ES-I3 (cell line): ENCODE results near the gene LRCH3.

Experiments used
- H3K36me3 ChIP-seq: 2 replicates; pipeline ENCODE4 v1.6.1; 2013; ENCODE audit warnings: mild to moderate bottlenecking, low read length, control low read depth, moderate library complexity; ENCODE audit not compliant: insufficient read depth
- H3K4me1 ChIP-seq: 2 replicates; pipeline ENCODE4 v1.6.1; 2013; ENCODE audit warnings: mild to moderate bottlenecking, control low read depth, low read length; ENCODE audit not compliant: insufficient read depth
- H3K9ac ChIP-seq: 2 replicates; pipeline ENCODE4 v1.6.1; 2013; ENCODE audit warnings: low read depth, mild to moderate bottlenecking, low read length, moderate library complexity
- H3K9me3 ChIP-seq: 2 replicates; pipeline ENCODE4 v1.6.1; 2013; ENCODE audit warnings: mild to moderate bottlenecking, low read length, moderate library complexity; ENCODE audit not compliant: control insufficient read depth, insufficient read depth

Gene LRCH3

DNA sequence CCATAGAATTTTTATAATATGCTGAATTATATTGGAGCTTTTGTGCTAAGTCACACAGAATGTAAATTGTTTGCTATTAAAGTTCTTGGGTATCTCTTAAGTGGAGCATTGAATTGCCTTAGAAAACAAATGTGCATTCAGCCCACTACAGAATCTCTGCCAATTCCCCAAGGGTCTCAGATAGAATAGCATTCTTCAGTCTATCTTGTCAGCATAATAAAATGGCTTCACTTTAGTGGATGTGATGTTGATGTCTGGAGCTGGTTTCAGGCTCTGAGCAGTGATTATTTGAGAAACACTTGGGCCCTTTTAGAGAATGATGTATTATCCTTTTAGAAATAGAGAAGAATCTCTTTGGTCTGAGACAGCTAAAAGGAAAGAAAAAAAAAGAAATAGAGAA lies 45.2 kb downstream of the LRCH3 start:
- Histone ChIP-seq H3K4me1 (no peaks in the 10 kb centered on the region), H3K9me3 (no peaks in the 10 kb centered on the region), H3K36me3 (peaks cover 24% of the 10 kb centered on the region), H3K9ac (no peak overlapping the region)

DNA sequence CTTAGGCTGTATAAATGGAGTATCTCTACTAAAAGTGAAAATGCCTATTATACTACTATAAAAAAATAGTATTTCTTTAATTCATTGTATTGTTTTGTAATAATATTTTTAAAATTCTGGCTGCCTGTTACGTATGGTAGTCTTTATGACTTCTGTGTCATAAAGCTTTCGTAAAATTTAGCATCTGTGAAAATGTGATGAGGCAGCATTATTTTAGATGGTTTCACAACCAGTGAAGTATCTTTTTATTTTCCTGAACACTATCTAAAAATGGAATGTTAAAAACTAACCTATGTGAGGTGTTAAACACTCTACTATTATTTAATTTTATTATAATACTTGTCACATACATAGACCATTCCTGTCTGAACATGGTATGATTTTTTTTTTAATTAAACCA lies 46.2 kb downstream of the LRCH3 start:
- H3K36me3 ChIP-seq: peaks cover 27% of the 10 kb centered on the region

GRCh38 chr3:197841789-197842188 lies 50.7 kb downstream of the LRCH3 start:
- Histone ChIP-seq H3K36me3 (peaks cover 30% of the 10 kb centered on the region), H3K9me3 (no peaks in the 10 kb centered on the region), H3K4me1 (no peaks in the 10 kb centered on the region), H3K9ac (no peak overlapping the region)

More for the DNA sequence above, 46.2 kb downstream of the LRCH3 start:
- Histone ChIP-seq H3K9me3 (no peaks in the 10 kb centered on the region), H3K4me1 (no peaks in the 10 kb centered on the region), H3K9ac (no peak overlapping the region)

GRCh38 chr3:197846491-197846890 lies 55.4 kb downstream of the LRCH3 start:
- Histone ChIP-seq H3K36me3 (peaks cover 23% of the 10 kb centered on the region), H3K4me1 (peaks cover 11% of the 10 kb centered on the region; the same call in 1 of the 2 replicates), H3K9ac (no peak overlapping the region), H3K9me3 (no peaks in the 10 kb centered on the region)

DNA sequence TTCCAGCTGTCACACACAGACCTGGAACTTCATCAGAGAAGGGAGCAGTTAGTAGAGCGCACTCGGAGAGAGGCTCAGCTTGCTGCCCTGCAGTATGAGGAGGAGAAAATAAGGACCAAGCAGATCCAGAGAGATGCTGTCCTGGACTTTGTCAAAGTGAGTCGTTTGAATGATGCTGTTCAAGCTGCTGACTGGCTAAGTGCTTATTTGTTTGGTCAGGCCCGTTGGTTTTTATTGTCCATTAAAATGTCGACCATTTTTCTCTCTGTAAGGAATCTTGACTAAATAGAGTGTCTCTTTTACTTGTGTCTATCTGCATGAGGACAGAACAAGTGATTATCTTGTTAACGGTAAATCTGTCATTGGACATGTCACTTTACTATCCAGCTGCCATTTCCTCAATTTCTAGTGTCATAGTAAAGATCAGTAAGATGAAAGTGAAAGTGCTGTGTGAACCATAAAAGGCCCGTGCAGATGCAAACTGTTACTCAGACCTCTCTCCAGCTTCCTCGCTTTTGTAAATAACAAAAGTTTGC lies 56.9 kb downstream of the LRCH3 start:
- peaks cover 11% of the 10 kb centered on the region; the same call in 1 of the 2 replicates for H3K4me1 ChIP-seq
- no peak overlapping the region for H3K9ac ChIP-seq
- H3K9me3 ChIP-seq: no peaks in the 10 kb centered on the region
- peaks cover 14% of the 10 kb centered on the region for H3K36me3 ChIP-seq

DNA sequence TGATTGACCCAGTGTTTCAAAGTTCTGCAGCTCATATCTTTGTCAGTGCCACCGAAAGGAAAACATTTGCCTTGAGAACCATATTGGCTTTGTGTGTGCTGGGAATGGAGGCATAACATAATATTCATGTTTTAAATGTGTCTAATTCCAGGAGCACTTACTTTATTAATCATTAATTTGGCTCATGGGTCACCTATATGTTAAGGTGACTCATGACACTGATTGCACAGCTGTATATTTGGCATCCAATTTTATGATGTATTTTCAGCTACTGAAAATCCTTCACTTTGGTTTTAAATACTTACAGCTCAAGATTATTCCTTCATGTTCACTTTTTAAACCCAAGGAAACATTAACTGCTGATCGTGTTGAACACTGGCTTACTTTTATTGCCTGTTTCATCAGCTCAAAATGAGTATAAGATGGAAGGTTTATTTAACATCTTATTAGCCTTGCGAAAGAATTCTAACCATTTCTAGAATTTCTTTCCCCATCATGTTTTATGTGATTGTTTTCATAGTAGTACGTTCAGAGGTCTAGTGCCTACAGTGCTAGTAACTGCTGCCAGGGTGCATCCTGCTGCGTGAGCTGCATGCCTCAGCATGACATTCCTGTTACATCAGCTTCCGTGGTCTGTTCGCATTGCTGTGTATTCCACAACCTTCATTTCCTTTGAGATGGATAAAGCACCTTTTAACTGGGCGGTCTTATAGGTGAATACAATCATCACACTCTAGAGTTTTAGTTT lies 63.7 kb downstream of the LRCH3 start:
- peak overlapping the region; percentile 26; the same call in 1 of the 2 replicates for H3K9ac ChIP-seq
- H3K4me1 ChIP-seq: peaks cover 53% of the 10 kb centered on the region
- peaks cover 13% of the 10 kb centered on the region for H3K36me3 ChIP-seq
- no peaks in the 10 kb centered on the region for H3K9me3 ChIP-seq

DNA sequence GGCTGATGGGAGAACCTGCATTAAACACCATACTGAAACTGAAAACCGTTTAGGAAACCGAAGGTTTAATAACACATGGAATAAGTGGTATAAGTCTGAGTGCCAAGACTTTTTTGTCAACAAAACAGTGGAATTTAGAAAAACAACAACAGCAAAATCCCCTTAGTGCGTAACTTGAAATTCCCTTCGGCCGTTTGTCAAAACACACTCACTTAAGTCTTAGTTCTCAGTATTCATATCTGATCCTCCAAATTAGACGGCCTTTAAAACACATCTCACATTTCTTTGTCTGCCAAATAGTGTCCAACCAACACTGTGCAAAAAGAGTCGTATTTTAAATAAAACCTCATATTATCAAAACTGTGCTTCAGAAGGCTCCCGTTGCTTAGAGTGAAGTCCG lies 64.5 kb downstream of the LRCH3 start:
- Histone ChIP-seq H3K4me1 (peaks cover 53% of the 10 kb centered on the region), H3K9ac (no peak overlapping the region), H3K36me3 (peaks cover 11% of the 10 kb centered on the region), H3K9me3 (no peaks in the 10 kb centered on the region)

GRCh38 chr3:197856199-197856816 lies 65.3 kb downstream of the LRCH3 start:
- peaks cover 49% of the 10 kb centered on the region for H3K4me1 ChIP-seq

GRCh38 chr3:197858133-197858532 lies 67.1 kb downstream of the LRCH3 start:
- Histone ChIP-seq H3K4me1 (peaks cover 49% of the 10 kb centered on the region), H3K36me3 (peaks cover 15% of the 10 kb centered on the region; the same call in 1 of the 2 replicates), H3K9ac (no peak overlapping the region), H3K9me3 (no peaks in the 10 kb centered on the region)

More at GRCh38 chr3:197856199-197856816, 65.3 kb downstream of the LRCH3 start:
- Histone ChIP-seq H3K36me3 (peaks cover 11% of the 10 kb centered on the region), H3K9ac (no peak overlapping the region), H3K9me3 (no peaks in the 10 kb centered on the region)

DNA sequence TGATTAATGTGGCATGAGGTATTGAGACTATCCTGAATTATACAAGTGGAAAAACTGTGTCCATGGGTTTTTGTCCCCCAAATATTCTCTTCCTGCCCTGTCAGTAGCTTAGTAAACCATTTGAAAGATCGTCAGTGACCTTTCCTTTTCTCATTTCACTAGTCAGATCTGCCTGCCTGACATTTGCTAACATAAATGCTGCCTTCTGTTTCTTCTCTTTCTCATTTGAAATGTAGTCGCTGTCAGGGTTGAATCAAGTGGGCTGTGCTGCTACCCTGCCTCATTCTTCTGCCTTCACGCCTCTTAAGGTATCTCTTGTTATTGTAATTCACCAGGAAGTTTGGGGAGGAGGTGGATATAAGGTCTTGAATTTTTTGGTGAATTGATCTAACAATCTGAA lies 67.5 kb downstream of the LRCH3 start:
- Histone ChIP-seq H3K36me3 (peaks cover 15% of the 10 kb centered on the region; the same call in 1 of the 2 replicates), H3K4me1 (peaks cover 48% of the 10 kb centered on the region), H3K9ac (no peak overlapping the region)

DNA sequence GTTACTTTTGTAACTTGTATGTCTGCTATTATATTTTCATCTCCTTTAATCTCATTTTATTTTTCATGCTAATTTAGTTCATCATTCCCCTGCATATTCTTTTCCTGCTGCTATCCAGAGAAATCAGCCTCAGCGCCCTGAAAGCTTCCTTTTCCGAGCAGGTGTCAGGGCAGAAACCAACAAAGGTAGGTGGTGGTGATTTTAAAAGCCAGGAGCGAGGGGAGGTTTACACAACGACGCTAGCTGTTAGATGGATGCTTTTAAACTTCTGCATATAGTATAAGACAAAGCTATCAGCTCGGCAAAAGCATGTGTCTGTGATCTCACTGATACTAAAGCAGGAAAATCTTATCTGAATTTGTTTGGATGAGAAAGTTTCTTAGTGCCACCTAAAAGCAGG lies 75.0 kb downstream of the LRCH3 start:
- no peaks in the 10 kb centered on the region for H3K9me3 ChIP-seq

More for the DNA sequence above, 67.5 kb downstream of the LRCH3 start:
- H3K9me3 ChIP-seq: no peaks in the 10 kb centered on the region

GRCh38 chr3:197873329-197873728 lies 82.3 kb downstream of the LRCH3 start:
- H3K9me3 ChIP-seq: 0 out of 2 replicates have a peak, but pooled peaks cover 6% of the 10 kb centered on the region
- no peak overlapping the region for H3K9ac ChIP-seq
- H3K4me1 ChIP-seq: no peaks in the 10 kb centered on the region
- peaks cover 27% of the 10 kb centered on the region for H3K36me3 ChIP-seq

More for the DNA sequence above, 75.0 kb downstream of the LRCH3 start:
- Histone ChIP-seq H3K4me1 (no peaks in the 10 kb centered on the region), H3K36me3 (peaks cover 8% of the 10 kb centered on the region; the same call in 1 of the 2 replicates), H3K9ac (no peak overlapping the region)

- H3K36me3 ChIP-seq: peaks cover 28% of the 10 kb centered on the region
- no peak overlapping the region for H3K9ac ChIP-seq
- no peaks in the 10 kb centered on the region for H3K4me1 ChIP-seq
- 0 out of 2 replicates have a peak, but pooled peaks cover 7% of the 10 kb centered on the region for H3K9me3 ChIP-seq
These were observed 83.0 kb downstream of the LRCH3 start for GRCh38 chr3:197874064-197874463.

DNA sequence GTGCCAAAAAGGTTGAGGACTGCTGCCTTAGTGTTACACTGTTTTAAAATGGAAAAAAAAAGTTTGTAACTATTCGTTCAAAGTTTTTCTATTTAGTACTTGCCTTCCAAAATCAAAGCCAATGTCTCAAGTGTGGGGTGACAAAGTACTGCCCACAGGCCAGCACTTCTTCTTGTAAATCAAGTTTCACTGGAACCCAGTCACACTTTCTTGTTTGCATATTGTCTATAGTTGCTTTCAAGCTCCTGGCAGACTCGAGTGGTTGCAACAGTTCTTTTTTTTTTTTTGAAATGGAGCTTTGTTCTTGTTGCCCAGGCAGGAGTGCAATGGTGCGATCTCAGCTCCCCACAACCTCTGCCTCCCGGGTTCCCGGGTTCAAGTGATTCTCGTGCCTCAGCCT lies 83.6 kb downstream of the LRCH3 start:
- Histone ChIP-seq H3K9ac (no peak overlapping the region), H3K4me1 (no peaks in the 10 kb centered on the region), H3K36me3 (peaks cover 28% of the 10 kb centered on the region), H3K9me3 (0 out of 2 replicates have a peak, but pooled peaks cover 7% of the 10 kb centered on the region)
